Testis (tissue), 3 donors: ENCODE data around the gene FAM184A. TPM values are rescaled to one million over a fixed set of nuclear protein-coding genes. Genes with fewer than 3 reads are reported as not detected.
A peak's percentile ranks its signal among the peaks of the same experiment; 100 is the strongest.

Source experiments
- DNase-seq: peaks from one replicate; pipeline ENCODE4 v3.0.0-alpha.2; 2019
- H3K27ac ChIP-seq, 2 donors: fragments of 200-600 bp; sonication (generic); one replicate each; pipeline ENCODE4 v1.5.1; 2019
- H3K27me3 ChIP-seq: fragments of 200-600 bp; sonication (generic); one replicate; pipeline ENCODE4 v1.5.1; 2019
- H3K36me3 ChIP-seq: fragments of 200-600 bp; sonication (generic); one replicate; pipeline ENCODE4 v1.5.1; 2017; ENCODE audit warnings: low read depth; ENCODE audit errors: missing control alignments
- H3K4me1 ChIP-seq: fragments of 200-600 bp; sonication (generic); one replicate; pipeline ENCODE4 v1.5.1; 2019
- H3K4me3 ChIP-seq, 2 donors: fragments of 200-600 bp; sonication (generic); one replicate each; pipeline ENCODE4 v1.5.1; 2017 to 2019
- H3K9me3 ChIP-seq: fragments of 200-600 bp; sonication (generic); one replicate; pipeline ENCODE4 v1.5.1; 2017
- CTCF ChIP-seq, 3 experiments: fragments of 450-650 bp in 2 of 3; fragments of 200-600 bp in 1 of 3; sonication (generic) in 1 of 3; IDR thresholded peaks; one replicate each; pipeline ENCODE4 v1.5.1; 2016 to 2019; ENCODE audit warnings: antibody characterized with exemption in 3 of 3, mild to moderate bottlenecking in 2 of 3, moderate library complexity in 1 of 3
- POLR2A ChIP-seq: fragments of 450-650 bp; IDR thresholded peaks from one replicate; pipeline ENCODE4 v1.6.1; 2017; ENCODE audit warnings: antibody characterized with exemption, mild to moderate bottlenecking, moderate library complexity
- WGBS, 2 donors: methylation state at CpG; one replicate each; pipeline ENCODE4 v1.1.5; 2018; 5-methylcytosine and 5-hydroxymethylcytosine counted together
- intact Hi-C: fragments of 100-400 bp; cut with DNase I; formaldehyde crosslinking; loops from one replicate; pipeline ENCODE4 v1.15.1; 2023; ENCODE audit warnings: low total_unique reads
- polyA plus RNA-seq: library from polyadenylated mRNA; stranded (reverse); fragments of 350-450 nt; fragmentation: Illumina TruSeq; extraction: RNeasy Lipid Tissue Mini Kit (QIAGEN cat#74804); gene quantifications from one replicate; pipeline ENCODE4 v1.2.3, GENCODE V29; 2014; ENCODE audit warnings: low read depth, low replicate concordance; ENCODE audit not compliant: insufficient read depth
- total RNA-seq, 2 donors: library from RNA; depleted of rRNA; stranded (reverse); fragments of >200 nt; gene quantifications; one replicate each; pipeline ENCODE4 v1.2.3, GENCODE V29; 2016

Gene FAM184A
- total and polyA plus RNA-seq, 3 donors from 2014 or later: 24.0 to 36.3 (median 24.3) TPM

- H3K9me3 ChIP-seq: no peaks in the 10 kb centered on the region
- no peaks in the 10 kb centered on the region for H3K36me3 ChIP-seq
- H3K27me3 ChIP-seq: no peaks in the 10 kb centered on the region
- WGBS, 2 donors: 32 to 36% methylated on average over 6 of the region's 6 CpGs
- no peaks in the 10 kb centered on the region for H3K4me1 ChIP-seq
- TF ChIP-seq POLR2A (no peak), CTCF (IDR thresholded peaks at IDR 0.05) (no peak)
- peak overlapping the region in 1 of 2 donors; percentile 71 for H3K27ac ChIP-seq
- H3K4me3 ChIP-seq: no peak overlapping the region
- DNase-seq: peak; percentile 90
- intact Hi-C loops: no loop called here
These were observed 18.5 kb upstream of the FAM184A start for GRCh38 chr6:119096721-119097565.

DNA sequence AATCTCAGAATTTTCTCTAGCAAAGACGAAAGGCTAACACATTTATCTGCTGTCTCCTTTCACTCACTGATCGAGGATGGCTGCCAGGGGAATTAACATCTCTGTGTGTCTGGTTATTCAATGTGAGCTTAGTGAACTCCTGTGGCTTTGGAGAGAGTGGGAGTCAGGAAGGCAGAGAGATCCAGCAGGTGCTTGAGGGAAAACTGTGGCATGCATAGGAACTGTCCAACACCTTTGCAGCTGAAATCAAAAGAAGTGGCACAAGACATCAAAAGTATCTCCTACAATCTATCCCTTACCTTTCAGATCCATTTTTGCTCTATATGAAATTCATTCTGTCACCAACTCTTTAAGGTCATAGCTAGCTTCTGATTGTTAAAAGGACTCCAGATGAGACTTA is 11.8 kb upstream of the FAM184A start:
- WGBS, 2 donors: 66 to 71% methylated on average over 2 of the region's 2 CpGs
- no peak for DNase-seq
- no peaks in the 10 kb centered on the region for H3K27me3 ChIP-seq
- no peaks in the 10 kb centered on the region for H3K36me3 ChIP-seq
- H3K4me1 ChIP-seq: no peaks in the 10 kb centered on the region
- intact Hi-C loops: no loop called here
- H3K9me3 ChIP-seq: no peaks in the 10 kb centered on the region
- TF ChIP-seq POLR2A (no peak), CTCF (IDR thresholded peaks at IDR 0.05) (no peak)
- no peak overlapping the region for H3K27ac ChIP-seq
- H3K4me3 ChIP-seq: no peak overlapping the region

- Histone ChIP-seq H3K4me1 (no peaks in the 10 kb centered on the region), H3K36me3 (no peaks in the 10 kb centered on the region), H3K4me3 (no peak overlapping the region), H3K9me3 (no peaks in the 10 kb centered on the region), H3K27me3 (no peaks in the 10 kb centered on the region), H3K27ac (no peak overlapping the region)
- DNase-seq: no peak
- TF ChIP-seq CTCF (IDR thresholded peaks at IDR 0.05) (no peak), POLR2A (no peak)
- intact Hi-C loops: no loop called here
- WGBS, 2 donors: 100% methylated on average over 1 of the region's 1 CpG
These were observed 6.3 kb upstream of the FAM184A start for GRCh38 chr6:119084784-119085183.

GRCh38 chr6:119083007-119083406 is 4.5 kb upstream of the FAM184A start:
- H3K4me3 ChIP-seq: no peak overlapping the region
- intact Hi-C loops: no loop called here
- WGBS, 2 donors: 62 to 95% methylated on average over 2 to 5 of the region's 5 CpGs
- no peak for DNase-seq
- no peaks in the 10 kb centered on the region for H3K4me1 ChIP-seq
- no peak overlapping the region for H3K27ac ChIP-seq
- no peaks in the 10 kb centered on the region for H3K27me3 ChIP-seq
- no peaks in the 10 kb centered on the region for H3K36me3 ChIP-seq
- TF ChIP-seq CTCF (IDR thresholded peaks at IDR 0.05) (no peak), POLR2A (no peak)
- H3K9me3 ChIP-seq: no peaks in the 10 kb centered on the region

DNA sequence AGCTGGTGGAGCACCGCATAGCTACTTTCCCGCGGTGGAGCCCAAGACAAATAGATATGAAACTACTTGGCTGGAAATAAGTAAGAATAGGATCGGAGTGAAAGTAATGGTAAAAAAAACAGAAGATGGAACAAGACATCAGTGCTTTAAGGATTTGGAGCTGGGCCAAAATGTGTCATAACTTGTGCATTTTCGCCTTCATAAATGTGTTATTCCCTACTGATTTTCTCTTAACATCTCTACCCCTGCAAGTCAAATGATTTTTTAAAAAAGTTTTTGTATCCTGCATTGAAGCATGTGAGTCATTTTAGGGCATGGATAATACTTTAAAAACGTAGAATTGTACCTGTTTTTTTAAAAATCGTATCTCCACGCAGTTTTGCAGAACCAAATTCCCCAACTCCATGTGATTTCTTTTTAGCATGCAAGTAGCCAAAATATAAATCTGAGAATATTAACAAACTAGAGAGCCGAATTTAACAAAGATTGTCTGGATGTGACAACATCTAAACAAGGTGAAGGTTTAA is 882 bp upstream of the FAM184A start:
- DNase-seq: no peak
- intact Hi-C loops: no loop called here
- H3K36me3 ChIP-seq: no peaks in the 10 kb centered on the region
- TF ChIP-seq POLR2A (no peak), CTCF (IDR thresholded peaks at IDR 0.05) (no peak)
- no peaks in the 10 kb centered on the region for H3K9me3 ChIP-seq
- WGBS, 2 donors: 2 to 10% methylated on average over 9 of the region's 9 CpGs
- no peaks in the 10 kb centered on the region for H3K4me1 ChIP-seq
- no peaks in the 10 kb centered on the region for H3K27me3 ChIP-seq
- peak overlapping the region; percentile 70 to 85 for H3K4me3 ChIP-seq
- H3K27ac ChIP-seq: peak overlapping the region; percentile 35 to 87
